Measurements from ENCODE around the gene SWAP70.
A peak's percentile ranks its signal among the peaks of the same experiment; 100 is the strongest.

Gene SWAP70

DNA sequence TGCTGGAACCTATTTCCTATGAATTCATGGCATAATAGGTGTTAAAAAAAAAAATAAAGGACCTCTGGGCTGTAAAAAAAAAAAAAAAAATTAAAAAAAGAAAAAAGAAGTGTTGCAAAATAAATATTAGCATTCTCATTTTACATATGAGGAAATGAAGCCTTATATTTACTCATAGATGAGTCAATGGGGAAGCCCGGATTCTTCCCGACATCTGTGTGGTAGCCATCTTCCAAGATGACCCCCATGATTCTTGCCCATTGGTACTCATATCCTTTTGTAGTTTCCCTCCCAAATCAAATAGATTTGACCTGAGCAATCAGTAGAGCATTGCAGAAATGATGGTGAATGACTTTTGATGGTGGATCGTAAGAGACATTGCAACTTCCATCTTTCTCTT is 3.0 kb upstream of the SWAP70 start:
- TF ChIP-seq EGR1 (IDR thresholded peaks at IDR 0.05) = no peak

- no peak for TF ChIP-seq ZBTB7A (IDR thresholded peaks at IDR 0.05; ENCODE audit: low read depth)
- no peak for TF ChIP-seq TEAD4 (IDR thresholded peaks at IDR 0.05)
- TF ChIP-seq EGR1 (IDR thresholded peaks at IDR 0.05) = no peak
- TF ChIP-seq, protein P1, sequence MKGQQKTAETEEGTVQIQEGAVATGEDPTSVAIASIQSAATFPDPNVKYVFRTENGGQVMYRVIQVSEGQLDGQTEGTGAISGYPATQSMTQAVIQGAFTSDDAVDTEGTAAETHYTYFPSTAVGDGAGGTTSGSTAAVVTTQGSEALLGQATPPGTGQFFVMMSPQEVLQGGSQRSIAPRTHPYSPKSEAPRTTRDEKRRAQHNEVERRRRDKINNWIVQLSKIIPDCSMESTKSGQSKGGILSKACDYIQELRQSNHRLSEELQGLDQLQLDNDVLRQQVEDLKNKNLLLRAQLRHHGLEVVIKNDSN (IDR thresholded peaks at IDR 0.05) = no peak
- TF ChIP-seq TCF12 (IDR thresholded peaks at IDR 0.05; ENCODE audit: low read depth) = no peak
These were observed 1.6 kb upstream of the SWAP70 start for GRCh38 chr11:9662273-9662672.

DNA sequence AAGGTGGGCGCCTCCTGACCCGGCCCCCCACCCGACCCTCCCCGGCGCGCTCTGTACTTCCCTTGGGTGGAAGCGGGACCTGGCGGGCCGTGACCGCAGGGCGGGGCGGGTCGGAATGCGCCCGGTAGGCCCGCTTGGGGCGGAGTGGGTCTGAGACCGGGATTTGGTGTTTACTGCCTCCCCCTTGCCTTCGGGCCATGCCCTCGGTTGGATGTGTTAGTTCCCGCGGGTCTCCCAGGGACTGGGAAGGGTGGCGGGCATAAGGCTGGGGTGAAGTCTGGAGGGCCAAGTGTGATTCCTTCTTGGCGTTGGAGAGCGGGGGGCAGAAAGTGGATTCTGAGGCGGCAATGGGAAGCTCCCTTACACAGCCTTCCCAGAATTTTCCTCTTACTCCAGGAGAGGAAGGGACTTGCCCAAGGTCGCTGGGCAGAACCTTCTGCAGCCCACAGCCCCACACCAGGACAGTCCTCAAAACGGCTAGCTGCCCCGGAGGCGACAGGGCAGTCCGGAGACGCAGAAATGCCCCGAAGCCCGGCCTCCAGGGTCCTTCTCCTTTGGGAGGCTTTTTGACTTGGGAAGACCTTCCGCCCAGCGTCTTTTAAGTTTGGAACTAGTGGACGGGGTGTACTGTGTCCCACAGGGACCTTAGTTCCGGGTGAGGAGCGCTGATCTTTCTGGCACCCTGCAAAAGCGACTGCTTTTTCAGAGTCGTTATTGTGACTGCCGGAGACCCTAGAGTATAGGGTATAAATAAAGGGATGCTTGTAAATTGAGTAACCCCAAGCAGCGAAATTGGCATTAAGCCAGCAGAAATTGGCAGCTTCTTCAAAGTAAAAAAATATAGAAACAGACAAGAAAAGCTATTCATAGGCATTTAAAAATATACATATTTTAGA is 647 bp downstream of the SWAP70 start:
- TF ChIP-seq TEAD4 (IDR thresholded peaks at IDR 0.05) = peak; percentile 36; the same call in 1 of the 2 replicates
- TF ChIP-seq, protein P2, sequence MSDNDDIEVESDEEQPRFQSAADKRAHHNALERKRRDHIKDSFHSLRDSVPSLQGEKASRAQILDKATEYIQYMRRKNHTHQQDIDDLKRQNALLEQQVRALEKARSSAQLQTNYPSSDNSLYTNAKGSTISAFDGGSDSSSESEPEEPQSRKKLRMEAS (IDR thresholded peaks at IDR 0.05) = no peak; the same call in 1 of the 2 replicates

- TF ChIP-seq ZBTB7A (IDR thresholded peaks at IDR 0.05; ENCODE audit: low read depth) (no peak), CEBPB (IDR thresholded peaks at IDR 0.05) (no peak), YY1 (IDR thresholded peaks at IDR 0.05; ENCODE audit: low read depth) (no peak), EP300 (IDR thresholded peaks at IDR 0.05; ENCODE audit: borderline replicate concordance) (no peak)
These were observed 1.9 kb downstream of the SWAP70 start for GRCh38 chr11:9665749-9666148.

DNA sequence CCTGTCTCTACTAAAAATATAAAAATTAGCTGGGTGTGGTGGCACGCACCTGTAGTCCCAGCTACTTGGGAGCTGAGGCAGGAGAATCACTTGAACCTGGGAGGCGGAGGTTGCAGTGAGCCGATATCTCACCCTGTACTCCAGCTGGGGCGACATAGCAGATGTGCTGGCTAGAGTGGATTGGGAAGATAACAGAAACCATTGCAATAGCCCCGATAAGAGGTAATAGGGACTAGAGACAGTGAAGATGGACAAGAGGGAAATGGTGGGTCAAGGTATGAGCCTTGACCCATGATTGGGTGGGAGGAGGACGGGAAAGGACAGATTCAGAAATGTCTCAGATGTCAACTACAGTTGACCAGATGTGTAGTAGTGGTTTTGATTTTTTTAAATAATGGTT is 6.1 kb downstream of the SWAP70 start:
- no peak for TF ChIP-seq YY1 (IDR thresholded peaks at IDR 0.05; ENCODE audit: low read depth)
- no peak for TF ChIP-seq REST (IDR thresholded peaks at IDR 0.05; ENCODE audit: low read depth)
- no peak for TF ChIP-seq RAD21 (IDR thresholded peaks at IDR 0.05; ENCODE audit: low read depth)
- TF ChIP-seq TAF1 (IDR thresholded peaks at IDR 0.05; ENCODE audit: low read depth) = no peak
- no peak for TF ChIP-seq EGR1 (IDR thresholded peaks at IDR 0.05)
- TF ChIP-seq, protein P1 (IDR thresholded peaks at IDR 0.05) = no peak
- no peak for TF ChIP-seq TEAD4 (IDR thresholded peaks at IDR 0.05)
- TF ChIP-seq CEBPB (IDR thresholded peaks at IDR 0.05) = no peak
- no peak for TF ChIP-seq CREB1 (IDR thresholded peaks at IDR 0.05; ENCODE audit: low read depth)
- no peak for TF ChIP-seq EP300 (IDR thresholded peaks at IDR 0.05; ENCODE audit: borderline replicate concordance)
- no peak for TF ChIP-seq TCF12 (IDR thresholded peaks at IDR 0.05; ENCODE audit: low read depth)
- no peak for TF ChIP-seq ZBTB7A (IDR thresholded peaks at IDR 0.05; ENCODE audit: low read depth)
- no peak for TF ChIP-seq FOXM1 (IDR thresholded peaks at IDR 0.05; ENCODE audit: borderline replicate concordance, low read depth)
- TF ChIP-seq NFIC (IDR thresholded peaks at IDR 0.05) = no peak
- TF ChIP-seq, protein P2 (IDR thresholded peaks at IDR 0.05) = no peak

- TF ChIP-seq EP300 (IDR thresholded peaks at IDR 0.05; ENCODE audit: borderline replicate concordance) (no peak), CEBPB (IDR thresholded peaks at IDR 0.05) (no peak), TAF1 (IDR thresholded peaks at IDR 0.05; ENCODE audit: low read depth) (no peak), NFIC (IDR thresholded peaks at IDR 0.05) (no peak), YY1 (IDR thresholded peaks at IDR 0.05; ENCODE audit: low read depth) (no peak), CREB1 (IDR thresholded peaks at IDR 0.05; ENCODE audit: low read depth) (no peak), RAD21 (IDR thresholded peaks at IDR 0.05; ENCODE audit: low read depth) (no peak)
- TF ChIP-seq, protein P1 (IDR thresholded peaks at IDR 0.05) = no peak
These were observed 8.5 kb downstream of the SWAP70 start for GRCh38 chr11:9672288-9672916.

- TF ChIP-seq TAF1 (IDR thresholded peaks at IDR 0.05; ENCODE audit: low read depth) (no peak), ZBTB7A (IDR thresholded peaks at IDR 0.05; ENCODE audit: low read depth) (no peak), TEAD4 (IDR thresholded peaks at IDR 0.05) (no peak), TCF12 (IDR thresholded peaks at IDR 0.05; ENCODE audit: low read depth) (no peak), RAD21 (IDR thresholded peaks at IDR 0.05; ENCODE audit: low read depth) (no peak), CEBPB (IDR thresholded peaks at IDR 0.05) (no peak)
These were observed 9.0 kb downstream of the SWAP70 start for GRCh38 chr11:9672918-9673317.

All from Ishikawa (cell line).